Brain microvascular endothelial cell (primary cell): ENCODE results near the gene USP35.

Source experiments
- DNase-seq: peaks from one replicate; pipeline ENCODE4 v3.0.0-alpha.2; 2020
- H3K27ac ChIP-seq: fragments of 250-450 bp; sonication (Bioruptor Pico); 2 replicates; pipeline ENCODE4 v1.5.1; 2020; ENCODE audit warnings: mild to moderate bottlenecking, moderate library complexity
- H3K27me3 ChIP-seq: fragments of 250-450 bp; sonication (Bioruptor Pico); replicated peaks from 2 replicates; pipeline ENCODE4 v1.5.1; 2020; ENCODE audit warnings: mild to moderate bottlenecking
- H3K36me3 ChIP-seq: fragments of 250-450 bp; sonication (Bioruptor Pico); replicated peaks from 2 replicates; pipeline ENCODE4 v1.5.1; 2020; ENCODE audit warnings: mild to moderate bottlenecking
- H3K4me3 ChIP-seq: 2 replicates; pipeline ENCODE4 v1.5.1; 2011; ENCODE audit warnings: low read depth, mild to moderate bottlenecking, control low read depth, low read length, moderate library complexity
- CTCF ChIP-seq: IDR thresholded peaks from 2 replicates; pipeline ENCODE4 v1.5.1; 2011; ENCODE audit warnings: low read depth, mild to moderate bottlenecking, moderate library complexity, low read length, control low read depth, inconsistent platforms; ENCODE audit errors: missing control alignments
- in situ Hi-C: cut with HindIII; loops from 2 replicates; pipeline ENCODE4 v1.10.0; 2017; ENCODE audit warnings: low sequenced_read_pairs, low pct_ligation_motif_present

USP35 gene

GRCh38 chr11:78192223-78192719, 3.6 kb downstream of the USP35 start:
- Histone ChIP-seq H3K36me3 (peaks cover 18% of the 10 kb centered on the region), H3K27ac (no peak overlapping the region), H3K27me3 (no peaks in the 10 kb centered on the region), H3K4me3 (no peak overlapping the region)
- in situ Hi-C loops: no loop called here
- DNase-seq: no peak
- TF ChIP-seq CTCF: no peak

GRCh38 chr11:78192911-78193351, 4.2 kb downstream of the USP35 start:
- H3K27ac ChIP-seq: peak overlapping the region; percentile 47
- in situ Hi-C loops: no loop called here
- no peaks in the 10 kb centered on the region for H3K27me3 ChIP-seq
- no peak for TF ChIP-seq CTCF
- H3K36me3 ChIP-seq: peaks cover 25% of the 10 kb centered on the region
- DNase-seq: no peak
- H3K4me3 ChIP-seq: no peak overlapping the region

- Histone ChIP-seq H3K36me3 (peaks cover 28% of the 10 kb centered on the region), H3K4me3 (no peak overlapping the region), H3K27ac (no peak overlapping the region), H3K27me3 (no peaks in the 10 kb centered on the region)
- in situ Hi-C loops: no loop called here
- DNase-seq: no peak
- no peak for TF ChIP-seq CTCF
Observed at GRCh38 chr11:78193806-78194205, 5.1 kb downstream of the USP35 start.

- no peak for TF ChIP-seq CTCF
- H3K36me3 ChIP-seq: peaks cover 28% of the 10 kb centered on the region
- H3K4me3 ChIP-seq: no peak overlapping the region
- H3K27me3 ChIP-seq: no peaks in the 10 kb centered on the region
- in situ Hi-C loops: no loop called here
- DNase-seq: no peak
- no peak overlapping the region for H3K27ac ChIP-seq
Observed at GRCh38 chr11:78194490-78194889, 5.8 kb downstream of the USP35 start.

- peaks cover 42% of the 10 kb centered on the region for H3K36me3 ChIP-seq
- DNase-seq: no peak
- H3K27ac ChIP-seq: no peak overlapping the region
- H3K27me3 ChIP-seq: no peaks in the 10 kb centered on the region
- in situ Hi-C loops: no loop called here
- H3K4me3 ChIP-seq: no peak overlapping the region
- TF ChIP-seq CTCF: no peak
Observed at GRCh38 chr11:78195917-78196560, 7.3 kb downstream of the USP35 start.

GRCh38 chr11:78196661-78197091, 8.0 kb downstream of the USP35 start:
- H3K4me3 ChIP-seq: no peak overlapping the region
- in situ Hi-C loops: no loop called here
- H3K36me3 ChIP-seq: peaks cover 47% of the 10 kb centered on the region

More at GRCh38 chr11:78196661-78197091, 8.0 kb downstream of the USP35 start:
- no peak for TF ChIP-seq CTCF
- Histone ChIP-seq H3K27me3 (no peaks in the 10 kb centered on the region), H3K27ac (no peak overlapping the region)
- DNase-seq: no peak
